Measurements from ENCODE around the gene DPCD.
A peak's percentile ranks its signal among the peaks of the same experiment; 100 is the strongest.

Gene DPCD

GRCh38 chr10:101587725-101588653, at the start of gene DPCD, which contains the start of gene POLL:
TSS of gene DPCD (plus strand) at chr10:101588321. CDS start at chr10:101588337, 16 bp downstream.
TSS of gene POLL (minus strand) at chr10:101588257. CDS start at chr10:101587360, 897 bp downstream.
- peak; percentile 85 to 88 for DNase-seq

GRCh38 chr10:101538446-101538845, 49.7 kb upstream of the DPCD start:
- DNase-seq: no peak

- no peak for DNase-seq
These were observed 42.2 kb upstream of the DPCD start for GRCh38 chr10:101545898-101546297.

- DNase-seq: no peak
These were observed 37.2 kb upstream of the DPCD start for GRCh38 chr10:101550965-101551364.

- no peak for DNase-seq
These were observed 35.7 kb upstream of the DPCD start for GRCh38 chr10:101552442-101552841.

GRCh38 chr10:101557541-101557940, 30.6 kb upstream of the DPCD start:
- DNase-seq: no peak

- DNase-seq: no peak
These were observed 29.9 kb upstream of the DPCD start for GRCh38 chr10:101558204-101558603.

- no peak for DNase-seq
These were observed 29.2 kb upstream of the DPCD start for GRCh38 chr10:101558671-101559595.

- DNase-seq: no peak
These were observed 28.4 kb upstream of the DPCD start for GRCh38 chr10:101559596-101560297.

- no peak for DNase-seq
These were observed 27.6 kb upstream of the DPCD start for GRCh38 chr10:101560298-101561067.

- no peak for DNase-seq
These were observed 26.8 kb upstream of the DPCD start for GRCh38 chr10:101561068-101561915.

GRCh38 chr10:101562231-101562630, 25.9 kb upstream of the DPCD start:
- no peak for DNase-seq

- no peak for DNase-seq
These were observed 25.1 kb upstream of the DPCD start for GRCh38 chr10:101563007-101563406.

- DNase-seq: no peak
These were observed 24.6 kb upstream of the DPCD start for GRCh38 chr10:101563497-101564040.

GRCh38 chr10:101564490-101564991, 23.6 kb upstream of the DPCD start:
- DNase-seq: no peak

- no peak for DNase-seq
These were observed 22.7 kb upstream of the DPCD start for GRCh38 chr10:101565370-101565900.

- DNase-seq: no peak
These were observed 22.2 kb upstream of the DPCD start for GRCh38 chr10:101565936-101566332.

GRCh38 chr10:101566333-101567164, 21.6 kb upstream of the DPCD start:
- DNase-seq: no peak
